HepG2 (cell line): ENCODE results near the gene TBC1D16. TPM values are rescaled to one million over a fixed set of nuclear protein-coding genes. Genes with fewer than 3 reads are reported as not detected.

Experiments
- BRCA1 ChIP-seq: sonication (generic); formaldehyde crosslinking; IDR thresholded peaks from 2 replicates; pipeline ENCODE4 v1.4.0; 2020; ENCODE audit warnings: missing genetic modification reagents
- EP300 ChIP-seq, 3 experiments: sonication (generic) in 1 of 3; formaldehyde crosslinking in 1 of 3; IDR thresholded peaks; 2 replicates each; pipeline versions ENCODE4 v1.5.1 to v1.6.1; 2011 to 2020; ENCODE audit warnings: low read depth in 2 of 3, low read length in 2 of 3, borderline replicate concordance in 1 of 3, improper control_type of control experiment in 1 of 3, mild to moderate bottlenecking in 1 of 3, missing genetic modification reagents in 1 of 3, moderate library complexity in 1 of 3
- NFE2L1 ChIP-seq: sonication (generic); formaldehyde crosslinking; IDR thresholded peaks from 2 replicates; pipeline ENCODE4 v1.4.0; 2020; ENCODE audit warnings: missing genetic modification reagents, mild to moderate bottlenecking, borderline replicate concordance
- TMF1 ChIP-seq: sonication (generic); formaldehyde crosslinking; IDR thresholded peaks from 2 replicates; pipeline ENCODE4 v1.8.1; 2022; ENCODE audit warnings: low read depth, missing genetic modification reagents
- ZNF17 ChIP-seq: sonication (generic); formaldehyde crosslinking; IDR thresholded peaks from 2 replicates; pipeline ENCODE4 v1.5.0; 2020; ENCODE audit warnings: mild to moderate bottlenecking, missing genetic modification reagents
- ZNF468 ChIP-seq: sonication (generic); formaldehyde crosslinking; IDR thresholded peaks from 2 replicates; pipeline ENCODE4 v1.8.0; 2022; ENCODE audit warnings: mild to moderate bottlenecking, moderate library complexity, missing genetic modification reagents
- ZNF747 ChIP-seq: sonication (generic); formaldehyde crosslinking; IDR thresholded peaks from 2 replicates; pipeline ENCODE4 v1.8.1; 2023; ENCODE audit warnings: missing genetic modification reagents, mild to moderate bottlenecking, borderline replicate concordance
- ZNF766 ChIP-seq: sonication (generic); formaldehyde crosslinking; IDR thresholded peaks from 2 replicates; pipeline ENCODE4 v1.5.0; 2020; ENCODE audit warnings: missing genetic modification reagents, borderline replicate concordance
- ZNF790 ChIP-seq: sonication (generic); formaldehyde crosslinking; IDR thresholded peaks from 2 replicates; pipeline ENCODE4 v1.8.0; 2022; ENCODE audit warnings: missing genetic modification reagents, mild to moderate bottlenecking, borderline replicate concordance
- polyA plus RNA-seq, 8 experiments: library from polyadenylated mRNA; depleted of rRNA in 3 of 8; stranded (reverse) in 7 of 8; unstranded in 1 of 8; fragments of >200 nt; fragmentation: Illumina TruSeq in 4 of 8; extraction: Trizol in 4 of 8; gene quantifications; 2 replicates each; pipeline versions ENCODE4 v1.2.1 to v1.2.3, GENCODE V29; 2011 to 2016; ENCODE audit warnings: low read depth in 4 of 8, missing spikeins in 1 of 8, mixed read lengths in 1 of 8; ENCODE audit not compliant: insufficient read depth in 1 of 8
- total RNA-seq, 5 experiments: library from RNA; depleted of rRNA; stranded (reverse); fragments of >200 nt; fragmentation: Illumina TruSeq; extraction: Trizol; gene quantifications; 2 replicates each; pipeline ENCODE4 v1.2.3, GENCODE V29; 2016; ENCODE audit warnings: low read depth in 1 of 5
- TF ChIP-seq, protein P1 (sequence below): IDR thresholded peaks from 2 replicates; pipeline ENCODE4 v1.6.1; 2012; ENCODE audit warnings: low read depth, low read length, improper control_type of control experiment
- TF ChIP-seq, protein P2 (sequence below): sonication (generic); formaldehyde crosslinking; IDR thresholded peaks from 2 replicates; pipeline ENCODE4 v1.4.0; 2020; ENCODE audit warnings: missing genetic modification reagents
- TF ChIP-seq, protein P3 (sequence below): sonication (generic); formaldehyde crosslinking; IDR thresholded peaks from 2 replicates; pipeline ENCODE4 v1.8.0; 2022; ENCODE audit warnings: mild to moderate bottlenecking, missing genetic modification reagents
- TF ChIP-seq, protein P4 (sequence below), 2 experiments: sonication (generic) in 1 of 2; formaldehyde crosslinking in 1 of 2; IDR thresholded peaks; 2 replicates each; pipeline versions ENCODE4 v1.6.1 to v1.9.0; 2014 to 2022; ENCODE audit warnings: antibody characterized with exemption in 1 of 2, borderline replicate concordance in 1 of 2, inconsistent platforms in 1 of 2, low read depth in 1 of 2, missing genetic modification reagents in 1 of 2
- TF ChIP-seq, protein P5 (sequence below): sonication (generic); formaldehyde crosslinking; IDR thresholded peaks from 2 replicates; pipeline ENCODE4 v1.5.1; 2020; ENCODE audit warnings: missing genetic modification reagents, mild to moderate bottlenecking, borderline replicate concordance

Gene TBC1D16
- total and polyA plus RNA-seq, 2 of the 13 experiments (the other 11 are each of a cell fraction or from before 2014, with no cell fraction given), result 14.9 to 24.9 TPM

DNA sequence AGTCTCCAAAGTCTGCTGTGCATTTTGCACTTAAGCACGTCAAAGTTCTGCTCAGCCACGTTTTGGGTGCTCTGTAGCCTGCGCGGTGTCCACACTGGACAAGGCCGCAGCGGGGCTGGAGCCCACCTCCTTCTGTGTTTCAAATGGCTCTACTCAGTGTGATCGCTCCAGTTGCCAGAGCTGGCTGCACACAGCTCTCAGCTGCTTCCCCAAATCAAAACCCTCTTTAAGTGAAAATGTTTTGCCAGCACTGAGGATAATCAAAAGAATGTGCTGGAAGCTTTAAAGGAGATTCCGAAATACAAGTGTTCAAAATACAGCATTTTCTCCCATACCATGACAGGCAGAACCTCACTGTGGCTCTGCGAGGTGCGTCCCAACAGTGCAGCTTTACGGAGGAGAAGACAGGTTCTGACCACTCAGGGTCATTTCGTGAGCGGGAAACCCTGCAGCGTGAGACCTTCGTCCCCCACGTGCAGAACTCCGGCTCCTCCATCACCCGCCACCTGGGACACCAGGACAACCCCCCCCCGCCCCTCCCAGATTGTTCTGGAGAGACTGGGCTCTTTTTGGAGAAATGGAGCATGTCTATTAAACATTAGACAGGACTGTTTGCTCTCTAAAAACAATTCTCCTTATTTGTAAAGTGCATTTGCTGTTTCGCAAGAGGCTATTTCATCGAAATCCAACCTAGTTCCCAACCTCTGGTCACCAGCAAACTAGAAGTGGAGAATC, 16.6 kb downstream of the TBC1D16 start (continued):
- TF ChIP-seq NFE2L1 (CRISPR knock-in tag), result no peak
- 0 out of 2 replicates have a peak, but pooled peaks have one; percentile 35 for TF ChIP-seq TMF1 (CRISPR knock-in tag)
- TF ChIP-seq, protein P1, sequence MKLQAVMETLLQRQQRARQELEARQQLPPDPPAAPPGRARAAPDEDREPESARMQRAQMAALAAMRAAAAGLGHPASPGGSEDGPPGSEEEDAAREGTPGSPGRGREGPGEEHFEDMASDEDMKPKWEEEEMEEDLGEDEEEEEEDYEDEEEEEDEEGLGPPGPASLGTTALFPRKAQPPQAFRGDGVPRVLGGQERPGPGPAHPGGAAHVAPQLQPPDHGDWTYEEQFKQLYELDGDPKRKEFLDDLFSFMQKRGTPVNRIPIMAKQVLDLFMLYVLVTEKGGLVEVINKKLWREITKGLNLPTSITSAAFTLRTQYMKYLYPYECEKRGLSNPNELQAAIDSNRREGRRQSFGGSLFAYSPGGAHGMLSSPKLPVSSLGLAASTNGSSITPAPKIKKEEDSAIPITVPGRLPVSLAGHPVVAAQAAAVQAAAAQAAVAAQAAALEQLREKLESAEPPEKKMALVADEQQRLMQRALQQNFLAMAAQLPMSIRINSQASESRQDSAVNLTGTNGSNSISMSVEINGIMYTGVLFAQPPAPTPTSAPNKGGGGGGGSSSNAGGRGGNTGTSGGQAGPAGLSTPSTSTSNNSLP, result no peak; the same call in 1 of the 2 replicates
- no peak for TF ChIP-seq ZNF17
- TF ChIP-seq, protein P2, sequence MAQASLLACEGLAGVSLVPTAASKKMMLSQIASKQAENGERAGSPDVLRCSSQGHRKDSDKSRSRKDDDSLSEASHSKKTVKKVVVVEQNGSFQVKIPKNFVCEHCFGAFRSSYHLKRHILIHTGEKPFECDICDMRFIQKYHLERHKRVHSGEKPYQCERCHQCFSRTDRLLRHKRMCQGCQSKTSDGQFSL (CRISPR knock-in tag), result peak; percentile 93
- TF ChIP-seq, protein P3, sequence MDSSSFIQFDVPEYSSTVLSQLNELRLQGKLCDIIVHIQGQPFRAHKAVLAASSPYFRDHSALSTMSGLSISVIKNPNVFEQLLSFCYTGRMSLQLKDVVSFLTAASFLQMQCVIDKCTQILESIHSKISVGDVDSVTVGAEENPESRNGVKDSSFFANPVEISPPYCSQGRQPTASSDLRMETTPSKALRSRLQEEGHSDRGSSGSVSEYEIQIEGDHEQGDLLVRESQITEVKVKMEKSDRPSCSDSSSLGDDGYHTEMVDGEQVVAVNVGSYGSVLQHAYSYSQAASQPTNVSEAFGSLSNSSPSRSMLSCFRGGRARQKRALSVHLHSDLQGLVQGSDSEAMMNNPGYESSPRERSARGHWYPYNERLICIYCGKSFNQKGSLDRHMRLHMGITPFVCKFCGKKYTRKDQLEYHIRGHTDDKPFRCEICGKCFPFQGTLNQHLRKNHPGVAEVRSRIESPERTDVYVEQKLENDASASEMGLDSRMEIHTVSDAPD (CRISPR knock-in tag), result no peak
- no peak for TF ChIP-seq ZNF468
- TF ChIP-seq, protein P4, sequence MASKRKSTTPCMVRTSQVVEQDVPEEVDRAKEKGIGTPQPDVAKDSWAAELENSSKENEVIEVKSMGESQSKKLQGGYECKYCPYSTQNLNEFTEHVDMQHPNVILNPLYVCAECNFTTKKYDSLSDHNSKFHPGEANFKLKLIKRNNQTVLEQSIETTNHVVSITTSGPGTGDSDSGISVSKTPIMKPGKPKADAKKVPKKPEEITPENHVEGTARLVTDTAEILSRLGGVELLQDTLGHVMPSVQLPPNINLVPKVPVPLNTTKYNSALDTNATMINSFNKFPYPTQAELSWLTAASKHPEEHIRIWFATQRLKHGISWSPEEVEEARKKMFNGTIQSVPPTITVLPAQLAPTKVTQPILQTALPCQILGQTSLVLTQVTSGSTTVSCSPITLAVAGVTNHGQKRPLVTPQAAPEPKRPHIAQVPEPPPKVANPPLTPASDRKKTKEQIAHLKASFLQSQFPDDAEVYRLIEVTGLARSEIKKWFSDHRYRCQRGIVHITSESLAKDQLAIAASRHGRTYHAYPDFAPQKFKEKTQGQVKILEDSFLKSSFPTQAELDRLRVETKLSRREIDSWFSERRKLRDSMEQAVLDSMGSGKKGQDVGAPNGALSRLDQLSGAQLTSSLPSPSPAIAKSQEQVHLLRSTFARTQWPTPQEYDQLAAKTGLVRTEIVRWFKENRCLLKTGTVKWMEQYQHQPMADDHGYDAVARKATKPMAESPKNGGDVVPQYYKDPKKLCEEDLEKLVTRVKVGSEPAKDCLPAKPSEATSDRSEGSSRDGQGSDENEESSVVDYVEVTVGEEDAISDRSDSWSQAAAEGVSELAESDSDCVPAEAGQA (IDR thresholded peaks at IDR 0.05; ENCODE audit: low read depth), result no peak; the same call in 1 of the 2 replicates
- TF ChIP-seq, protein P4 (CRISPR knock-in tag; IDR thresholded peaks at IDR 0.05; ENCODE audit: borderline replicate concordance), result no peak
- TF ChIP-seq ZNF747, result no peak; the same call in 1 of the 2 replicates
- peak in 1 of 2 experiments; percentile 59; a peak in 1 of 4 replicates for TF ChIP-seq EP300 (IDR thresholded peaks at IDR 0.05; ENCODE audit: low read depth in 2 of 2, low read length in 2 of 2)
- TF ChIP-seq EP300 (CRISPR knock-in tag; IDR thresholded peaks at IDR 0.05; ENCODE audit: borderline replicate concordance), result peak; percentile 10; the same call in 1 of the 2 replicates
- TF ChIP-seq BRCA1 (CRISPR knock-in tag), result no peak
- TF ChIP-seq ZNF790 (CRISPR knock-in tag), result no peak
- TF ChIP-seq, protein P5, sequence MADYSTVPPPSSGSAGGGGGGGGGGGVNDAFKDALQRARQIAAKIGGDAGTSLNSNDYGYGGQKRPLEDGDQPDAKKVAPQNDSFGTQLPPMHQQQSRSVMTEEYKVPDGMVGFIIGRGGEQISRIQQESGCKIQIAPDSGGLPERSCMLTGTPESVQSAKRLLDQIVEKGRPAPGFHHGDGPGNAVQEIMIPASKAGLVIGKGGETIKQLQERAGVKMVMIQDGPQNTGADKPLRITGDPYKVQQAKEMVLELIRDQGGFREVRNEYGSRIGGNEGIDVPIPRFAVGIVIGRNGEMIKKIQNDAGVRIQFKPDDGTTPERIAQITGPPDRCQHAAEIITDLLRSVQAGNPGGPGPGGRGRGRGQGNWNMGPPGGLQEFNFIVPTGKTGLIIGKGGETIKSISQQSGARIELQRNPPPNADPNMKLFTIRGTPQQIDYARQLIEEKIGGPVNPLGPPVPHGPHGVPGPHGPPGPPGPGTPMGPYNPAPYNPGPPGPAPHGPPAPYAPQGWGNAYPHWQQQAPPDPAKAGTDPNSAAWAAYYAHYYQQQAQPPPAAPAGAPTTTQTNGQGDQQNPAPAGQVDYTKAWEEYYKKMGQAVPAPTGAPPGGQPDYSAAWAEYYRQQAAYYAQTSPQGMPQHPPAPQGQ (CRISPR knock-in tag), result no peak
- TF ChIP-seq ZNF766 (CRISPR knock-in tag), result no peak
